ENCODE results near the gene GPATCH8. TPM values are rescaled to one million over a fixed set of nuclear protein-coding genes. Genes with fewer than 3 reads are reported as not detected.
A peak's percentile ranks its signal among the peaks of the same experiment; 100 is the strongest.

GPATCH8 gene
- total RNA-seq = 10 to 100 TPM; 46.1 to 51.6 TPM

- Mint-ChIP-seq H3K27me3 (no peaks in the 10 kb centered on the region), H3K4me3 (peak within 1 kb of the TSS; percentile 99), H3K9me3 (ENCODE audit: low read depth) (no peaks in the 10 kb centered on the region), H3K4me1 (peaks cover 24% of the 10 kb centered on the region), H3K27ac (peak within 1 kb of the TSS; percentile 97), H3K36me3 (peaks cover 6% of the 10 kb centered on the region)
- ATAC-seq = peak; percentile 96
- DNase-seq = peak; percentile 97
- CTCF ChIA-PET = interaction anchor here (1.9 kb wide), 1 partner anchor 20 kb away, joined by 7 read pairs; no protein-coding TSS in a partner anchor
Observed at GRCh38 chr17:44503147-44504029, at the start of gene GPATCH8. Gene GPATCH8 (minus strand): TSS chr17:44503406. CDS start chr17:44503370, 36 bp downstream.

- no peak for ATAC-seq
- H3K27me3 Mint-ChIP-seq = peaks cover 51% of the 10 kb centered on the region
- DNase-seq = no peak
- H3K9me3 Mint-ChIP-seq (ENCODE audit: low read depth) = no peaks in the 10 kb centered on the region
- H3K4me3 Mint-ChIP-seq = no peak overlapping the region
- no peak overlapping the region for H3K27ac Mint-ChIP-seq
- CTCF ChIA-PET = no interaction called here
- H3K4me1 Mint-ChIP-seq = peaks cover 11% of the 10 kb centered on the region
- no peaks in the 10 kb centered on the region for H3K36me3 Mint-ChIP-seq
Observed at GRCh38 chr17:44552361-44552760, 49.2 kb upstream of the GPATCH8 start.

- Mint-ChIP-seq H3K4me3 (no peak overlapping the region), H3K27ac (no peak overlapping the region), H3K36me3 (no peaks in the 10 kb centered on the region), H3K27me3 (peaks cover 45% of the 10 kb centered on the region), H3K9me3 (ENCODE audit: low read depth) (no peaks in the 10 kb centered on the region), H3K4me1 (peaks cover 3% of the 10 kb centered on the region)
- ATAC-seq = no peak
- DNase-seq = no peak
- CTCF ChIA-PET = no interaction called here
Observed at GRCh38 chr17:44549686-44550085, 46.5 kb upstream of the GPATCH8 start.

- H3K36me3 Mint-ChIP-seq = no peaks in the 10 kb centered on the region
- H3K27ac Mint-ChIP-seq = no peak overlapping the region
- DNase-seq (no peak), ATAC-seq (no peak)
- H3K27me3 Mint-ChIP-seq = peaks cover 51% of the 10 kb centered on the region
- H3K4me3 Mint-ChIP-seq = no peak overlapping the region
- no peaks in the 10 kb centered on the region for H3K9me3 Mint-ChIP-seq (ENCODE audit: low read depth)
- CTCF ChIA-PET = interaction anchor here (1.4 kb wide), 1 partner anchor 15 kb away, joined by 4 read pairs; no protein-coding TSS in a partner anchor
- H3K4me1 Mint-ChIP-seq = peaks cover 3% of the 10 kb centered on the region
Observed at GRCh38 chr17:44548376-44549230, 45.4 kb upstream of the GPATCH8 start.

- H3K9me3 Mint-ChIP-seq (ENCODE audit: low read depth) = no peaks in the 10 kb centered on the region
- CTCF ChIA-PET = interaction anchor here (1.4 kb wide), 1 partner anchor 14 kb away, joined by 4 read pairs; no protein-coding TSS in a partner anchor
Observed at GRCh38 chr17:44547625-44548267, 44.5 kb upstream of the GPATCH8 start.

GRCh38 chr17:44546671-44547606 is 43.7 kb upstream of the GPATCH8 start:
- CTCF ChIA-PET = interaction anchor here (0.6 to 0.7 kb wide), 3 partner anchors 59 to 1623 kb away, joined by 3 read pairs; no protein-coding TSS in a partner anchor
- Mint-ChIP-seq H3K36me3 (no peaks in the 10 kb centered on the region), H3K27ac (no peak overlapping the region), H3K4me1 (peaks cover 3% of the 10 kb centered on the region), H3K9me3 (ENCODE audit: low read depth) (no peaks in the 10 kb centered on the region), H3K27me3 (peaks cover 46% of the 10 kb centered on the region), H3K4me3 (no peak overlapping the region)
- no peak for ATAC-seq
- DNase-seq = no peak

More at GRCh38 chr17:44547625-44548267, 44.5 kb upstream of the GPATCH8 start:
- DNase-seq (no peak), ATAC-seq (no peak)
- Mint-ChIP-seq H3K27me3 (peaks cover 52% of the 10 kb centered on the region), H3K36me3 (no peaks in the 10 kb centered on the region), H3K27ac (no peak overlapping the region), H3K4me1 (peaks cover 3% of the 10 kb centered on the region), H3K4me3 (no peak overlapping the region)

- H3K4me3 Mint-ChIP-seq = no peak overlapping the region
- ATAC-seq (no peak), DNase-seq (no peak)
- no peaks in the 10 kb centered on the region for H3K36me3 Mint-ChIP-seq
- H3K27ac Mint-ChIP-seq = no peak overlapping the region
- CTCF ChIA-PET = interaction anchor here (0.7 to 1.6 kb wide), 3 partner anchors 10 to 21 kb away, joined by 3 to 5 read pairs (median 4); no protein-coding TSS in a partner anchor
- no peaks in the 10 kb centered on the region for H3K9me3 Mint-ChIP-seq (ENCODE audit: low read depth)
- H3K4me1 Mint-ChIP-seq = peaks cover 3% of the 10 kb centered on the region
- H3K27me3 Mint-ChIP-seq = peaks cover 32% of the 10 kb centered on the region
Observed at GRCh38 chr17:44543905-44544523, 40.8 kb upstream of the GPATCH8 start.

GRCh38 chr17:44543213-44543904 is 40.2 kb upstream of the GPATCH8 start:
- ATAC-seq = no peak
- peaks cover 30% of the 10 kb centered on the region for H3K27me3 Mint-ChIP-seq
- no peaks in the 10 kb centered on the region for H3K9me3 Mint-ChIP-seq (ENCODE audit: low read depth)
- peaks cover 3% of the 10 kb centered on the region for H3K4me1 Mint-ChIP-seq
- CTCF ChIA-PET = interaction anchor here (1.6 kb wide), 1 partner anchor 10 kb away, joined by 5 read pairs; no protein-coding TSS in a partner anchor
- no peak overlapping the region for H3K4me3 Mint-ChIP-seq
- no peak for DNase-seq
- H3K36me3 Mint-ChIP-seq = no peaks in the 10 kb centered on the region
- no peak overlapping the region for H3K27ac Mint-ChIP-seq

- no peaks in the 10 kb centered on the region for H3K36me3 Mint-ChIP-seq
- no peaks in the 10 kb centered on the region for H3K9me3 Mint-ChIP-seq (ENCODE audit: low read depth)
- CTCF ChIA-PET = no interaction called here
- H3K27ac Mint-ChIP-seq = no peak overlapping the region
- peaks cover 3% of the 10 kb centered on the region for H3K4me1 Mint-ChIP-seq
- DNase-seq = no peak
- no peak overlapping the region for H3K4me3 Mint-ChIP-seq
- no peak for ATAC-seq
- H3K27me3 Mint-ChIP-seq = peaks cover 29% of the 10 kb centered on the region
Observed at GRCh38 chr17:44541884-44542581, 38.8 kb upstream of the GPATCH8 start.

- H3K4me1 Mint-ChIP-seq = no peaks in the 10 kb centered on the region
- H3K27ac Mint-ChIP-seq = no peak overlapping the region
- H3K27me3 Mint-ChIP-seq = peaks cover 18% of the 10 kb centered on the region
- CTCF ChIA-PET = no interaction called here
- no peaks in the 10 kb centered on the region for H3K36me3 Mint-ChIP-seq
- H3K4me3 Mint-ChIP-seq = no peak overlapping the region
- H3K9me3 Mint-ChIP-seq (ENCODE audit: low read depth) = no peaks in the 10 kb centered on the region
- DNase-seq = no peak
- no peak for ATAC-seq
Observed at GRCh38 chr17:44540246-44541084, 37.3 kb upstream of the GPATCH8 start.
